Muscle layer of duodenum (tissue), 2 donors: Measurements from ENCODE around the gene RBM4B.

Experiments used
- H3K27ac ChIP-seq: one replicate; pipeline ENCODE4 v1.7.0; 2013; ENCODE audit warnings: mild to moderate bottlenecking, low read length
- H3K27me3 ChIP-seq: one replicate; pipeline ENCODE4 v1.7.0; 2013; ENCODE audit warnings: low read depth, mild to moderate bottlenecking, control low read depth, low read length
- H3K36me3 ChIP-seq, 2 donors: one replicate each; pipeline ENCODE4 v1.7.0; 2013; ENCODE audit warnings: low read length in 2 of 2, control low read depth in 1 of 2, mild to moderate bottlenecking in 1 of 2; ENCODE audit not compliant: insufficient read depth in 2 of 2, control insufficient read depth in 1 of 2
- H3K4me1 ChIP-seq, 2 donors: one replicate each; pipeline ENCODE4 v1.7.0; 2013; ENCODE audit warnings: low read length in 2 of 2, mild to moderate bottlenecking in 2 of 2, control low read depth in 1 of 2, moderate library complexity in 1 of 2; ENCODE audit not compliant: insufficient read depth in 2 of 2, control insufficient read depth in 1 of 2
- H3K4me3 ChIP-seq, 2 donors: one replicate each; pipeline ENCODE4 v1.7.0; 2013; ENCODE audit warnings: low read length in 2 of 2, low read depth in 1 of 2, mild to moderate bottlenecking in 1 of 2
- H3K9me3 ChIP-seq, 2 donors: one replicate each; pipeline ENCODE4 v1.7.0; 2013; ENCODE audit warnings: low read length in 2 of 2, control low read depth in 1 of 2, mild to moderate bottlenecking in 1 of 2; ENCODE audit not compliant: control insufficient read depth in 1 of 2
- donor health status: healthy.

The RBM4B gene

DNA sequence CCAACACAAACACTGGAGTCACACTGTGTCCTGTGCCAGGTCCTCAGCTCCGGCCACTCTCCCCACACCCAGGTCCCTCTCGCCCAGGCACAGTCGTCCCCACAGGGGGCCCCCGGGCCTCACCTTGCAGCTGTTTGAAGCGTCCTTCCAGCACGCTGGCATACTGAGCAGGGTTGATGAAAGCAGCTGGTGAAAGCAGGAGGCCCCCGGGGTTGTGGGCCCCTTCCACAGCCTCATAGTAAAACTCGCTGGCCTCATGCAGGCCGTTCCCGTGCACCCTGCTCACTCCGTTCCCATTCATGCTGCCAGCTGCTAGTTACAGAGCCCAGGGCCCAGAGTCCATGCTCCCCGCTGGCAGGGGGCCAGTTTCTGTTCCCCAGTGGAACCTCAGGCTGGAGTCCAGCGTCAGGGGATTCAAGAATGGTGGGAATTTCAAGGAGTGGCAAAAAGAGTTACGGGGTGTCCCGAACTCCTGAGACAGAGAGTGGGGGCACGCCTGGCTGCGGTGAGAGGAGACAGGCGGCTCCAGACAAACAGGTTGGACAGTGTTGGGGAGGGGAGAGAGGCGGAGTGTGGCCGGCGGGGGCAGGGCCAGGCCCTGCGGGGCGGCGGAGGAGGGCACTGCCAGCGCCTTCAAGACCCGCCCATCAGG lies 40.8 kb upstream of the RBM4B start:
- no peaks in the 10 kb centered on the region for H3K4me1 ChIP-seq
- no peaks in the 10 kb centered on the region for H3K9me3 ChIP-seq
- H3K4me3 ChIP-seq: no peak overlapping the region
- H3K27me3 ChIP-seq: peaks cover 3% of the 10 kb centered on the region
- H3K36me3 ChIP-seq: no peaks in the 10 kb centered on the region
- H3K27ac ChIP-seq: no peak overlapping the region

DNA sequence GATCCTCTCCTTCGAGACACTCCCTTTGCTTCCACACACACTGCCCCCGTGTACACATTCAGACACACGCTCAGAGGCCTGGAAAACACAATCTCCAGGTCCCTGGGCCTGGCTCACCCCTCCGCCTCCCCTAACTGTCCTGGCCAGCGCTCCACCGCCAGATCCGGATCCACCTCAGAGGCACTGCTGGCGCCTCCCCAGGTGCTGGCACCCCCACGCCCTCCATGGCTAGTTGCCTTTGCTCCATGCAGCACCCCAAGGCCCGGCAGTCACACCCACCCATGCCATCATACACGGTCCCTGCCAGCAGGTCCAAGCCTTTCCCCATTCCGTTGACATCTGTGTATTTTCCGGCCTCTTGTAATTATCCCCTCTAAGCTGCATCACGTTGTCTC lies 40.2 kb upstream of the RBM4B start:
- no peak overlapping the region for H3K4me3 ChIP-seq
- no peak overlapping the region for H3K27ac ChIP-seq
- H3K27me3 ChIP-seq: peaks cover 3% of the 10 kb centered on the region
- no peaks in the 10 kb centered on the region for H3K9me3 ChIP-seq
- no peaks in the 10 kb centered on the region for H3K36me3 ChIP-seq
- H3K4me1 ChIP-seq: no peaks in the 10 kb centered on the region

DNA sequence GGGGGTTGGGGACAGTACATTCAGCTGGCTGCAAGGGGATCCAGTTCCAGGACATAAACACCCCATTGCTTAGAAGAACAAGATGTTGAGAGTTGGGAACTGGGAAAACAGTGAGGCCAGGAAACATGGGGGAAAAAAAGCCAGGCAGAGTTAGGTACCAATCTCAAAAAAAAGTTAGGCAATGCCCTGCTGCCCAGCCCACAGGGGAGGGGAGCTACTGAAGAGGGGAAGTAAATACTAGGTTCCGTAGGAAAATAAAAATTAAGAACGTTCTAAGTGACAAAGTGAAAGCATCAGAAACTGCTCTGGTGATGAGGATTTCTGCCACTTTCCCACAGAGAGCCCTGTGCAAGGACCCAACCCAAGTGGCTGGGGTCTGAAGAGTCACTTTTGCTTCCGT lies 39.3 kb upstream of the RBM4B start:
- Histone ChIP-seq H3K4me1 (no peaks in the 10 kb centered on the region), H3K4me3 (no peak overlapping the region), H3K27ac (no peak overlapping the region)

GRCh38 chr11:66715346-66716085 lies 37.8 kb upstream of the RBM4B start:
- no peaks in the 10 kb centered on the region for H3K36me3 ChIP-seq
- H3K27ac ChIP-seq: no peak overlapping the region
- H3K4me1 ChIP-seq: no peaks in the 10 kb centered on the region
- H3K27me3 ChIP-seq: peaks cover 3% of the 10 kb centered on the region
- H3K9me3 ChIP-seq: no peaks in the 10 kb centered on the region
- H3K4me3 ChIP-seq: no peak overlapping the region

More for the DNA sequence above, 39.3 kb upstream of the RBM4B start:
- Histone ChIP-seq H3K36me3 (no peaks in the 10 kb centered on the region), H3K9me3 (no peaks in the 10 kb centered on the region), H3K27me3 (peaks cover 3% of the 10 kb centered on the region)

DNA sequence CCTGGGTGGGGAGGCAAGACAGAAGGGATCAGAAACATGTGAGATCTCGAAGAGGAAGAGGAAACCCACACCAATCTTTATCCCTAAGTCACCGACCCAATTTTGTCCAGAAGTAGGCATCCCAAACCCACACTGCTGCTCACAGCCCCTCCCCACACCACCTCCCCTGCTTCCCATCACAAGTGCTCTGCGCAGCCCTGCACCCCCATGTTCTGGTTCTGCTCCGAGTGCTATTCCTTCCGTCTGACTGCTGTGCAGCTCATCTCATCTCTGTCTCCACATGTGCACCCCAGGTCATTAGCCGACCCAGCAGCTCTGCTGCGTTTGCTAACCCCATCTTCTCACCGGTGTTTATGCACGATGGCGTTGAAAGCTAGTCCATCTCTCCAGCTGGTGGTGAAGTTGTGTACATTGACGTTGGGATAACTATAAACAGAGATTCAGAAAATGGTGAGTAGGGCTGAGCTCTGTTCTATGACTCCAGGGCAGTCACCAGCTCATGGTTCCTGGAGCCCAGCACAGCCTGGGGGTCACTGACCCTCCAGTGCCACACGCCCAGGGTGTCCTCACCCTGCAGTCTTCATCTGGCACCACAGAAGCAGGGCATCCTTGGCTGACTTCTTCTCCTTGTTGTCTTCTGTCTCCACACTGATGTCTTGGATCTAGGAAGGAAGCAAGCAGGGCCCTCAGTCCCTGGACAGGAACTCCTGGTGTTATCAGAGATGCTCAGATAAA lies 36.2 kb upstream of the RBM4B start:
- H3K36me3 ChIP-seq: no peaks in the 10 kb centered on the region
- H3K4me1 ChIP-seq: no peaks in the 10 kb centered on the region
- H3K27me3 ChIP-seq: no peaks in the 10 kb centered on the region
- no peak overlapping the region for H3K4me3 ChIP-seq
- H3K9me3 ChIP-seq: no peaks in the 10 kb centered on the region
- H3K27ac ChIP-seq: no peak overlapping the region

DNA sequence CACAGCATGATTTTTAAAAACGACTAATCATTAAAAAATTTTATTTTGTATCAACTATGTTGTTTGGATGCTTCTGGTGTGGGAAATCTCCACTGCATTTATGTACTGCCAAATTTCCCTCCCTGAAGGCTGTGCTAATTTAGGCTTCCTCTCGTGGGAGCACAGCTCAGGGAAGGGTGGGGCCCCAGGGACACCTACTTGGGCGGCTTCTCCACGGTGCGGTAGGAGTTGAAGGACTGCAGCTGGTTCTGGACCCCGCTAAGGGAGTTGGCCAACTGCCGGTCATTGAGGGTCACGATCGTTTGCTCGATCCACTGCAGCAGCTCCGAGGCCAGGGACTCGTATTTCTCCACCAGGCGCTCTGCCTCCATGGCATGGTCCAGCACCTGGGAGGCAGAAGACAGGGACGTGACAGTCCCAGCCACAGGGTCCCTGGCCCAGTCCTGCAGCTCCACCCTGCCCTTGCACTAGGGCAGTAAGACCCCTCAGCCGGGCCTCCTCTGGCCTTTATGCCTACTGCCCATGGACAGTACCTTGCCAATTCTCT lies 32.8 kb upstream of the RBM4B start:
- peaks cover 0 to 5% of the 10 kb centered on the region in 2 donors for H3K36me3 ChIP-seq
- H3K4me1 ChIP-seq: no peaks in the 10 kb centered on the region
- H3K27ac ChIP-seq: no peak overlapping the region
- no peaks in the 10 kb centered on the region for H3K27me3 ChIP-seq
- no peak overlapping the region for H3K4me3 ChIP-seq
- no peaks in the 10 kb centered on the region for H3K9me3 ChIP-seq

GRCh38 chr11:66708701-66709100 lies 31.0 kb upstream of the RBM4B start:
- Histone ChIP-seq H3K4me3 (no peak overlapping the region), H3K27me3 (no peaks in the 10 kb centered on the region), H3K4me1 (no peaks in the 10 kb centered on the region), H3K9me3 (no peaks in the 10 kb centered on the region), H3K36me3 (peaks cover 0 to 15% of the 10 kb centered on the region in 2 donors), H3K27ac (no peak overlapping the region)

GRCh38 chr11:66708094-66708493 lies 30.4 kb upstream of the RBM4B start:
- Histone ChIP-seq H3K36me3 (peaks cover 0 to 15% of the 10 kb centered on the region in 2 donors), H3K4me3 (no peak overlapping the region), H3K27me3 (no peaks in the 10 kb centered on the region), H3K27ac (no peak overlapping the region), H3K4me1 (no peaks in the 10 kb centered on the region), H3K9me3 (no peaks in the 10 kb centered on the region)

GRCh38 chr11:66707486-66707885 lies 29.8 kb upstream of the RBM4B start:
- H3K27ac ChIP-seq: no peak overlapping the region
- no peaks in the 10 kb centered on the region for H3K9me3 ChIP-seq
- H3K27me3 ChIP-seq: no peaks in the 10 kb centered on the region
- no peak overlapping the region for H3K4me3 ChIP-seq
- peaks cover 0 to 15% of the 10 kb centered on the region in 2 donors for H3K36me3 ChIP-seq
- H3K4me1 ChIP-seq: no peaks in the 10 kb centered on the region

DNA sequence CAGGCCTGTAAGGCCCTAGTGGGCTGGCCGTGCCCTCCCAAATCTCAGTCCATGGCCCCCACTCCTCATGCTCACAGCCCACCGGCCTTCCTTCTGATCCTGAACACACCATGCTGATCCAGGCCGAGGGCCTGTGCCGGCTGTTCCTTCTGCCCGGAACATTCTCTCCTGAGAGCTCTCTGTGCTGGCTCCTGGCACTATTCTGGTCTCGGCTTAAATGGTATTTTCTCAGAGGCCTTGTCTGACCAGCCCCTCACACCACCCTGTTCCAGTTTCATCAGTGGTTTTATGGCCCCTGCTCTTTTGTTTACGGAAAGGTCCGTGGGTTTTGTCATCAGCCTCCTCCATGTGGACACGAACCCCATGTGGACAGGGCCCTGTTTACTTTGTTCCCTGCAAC lies 29.3 kb upstream of the RBM4B start:
- Histone ChIP-seq H3K4me3 (no peak overlapping the region), H3K4me1 (no peaks in the 10 kb centered on the region), H3K36me3 (peaks cover 0 to 15% of the 10 kb centered on the region in 2 donors), H3K27me3 (no peaks in the 10 kb centered on the region), H3K9me3 (no peaks in the 10 kb centered on the region), H3K27ac (no peak overlapping the region)

- H3K4me1 ChIP-seq: no peaks in the 10 kb centered on the region
- no peaks in the 10 kb centered on the region for H3K9me3 ChIP-seq
- no peak overlapping the region for H3K27ac ChIP-seq
- no peaks in the 10 kb centered on the region for H3K27me3 ChIP-seq
- no peak overlapping the region for H3K4me3 ChIP-seq
- H3K36me3 ChIP-seq: peaks cover 0 to 17% of the 10 kb centered on the region in 2 donors
Measured at GRCh38 chr11:66705587-66706335, 28.1 kb upstream of the RBM4B start.
